ENCODE data around the gene CENATAC.

- no peak for TF ChIP-seq CTCF (IDR thresholded peaks at IDR 0.05)
- no peak for TF ChIP-seq POLR2A (IDR thresholded peaks at IDR 0.05)
- TF ChIP-seq POLR2AphosphoS5 (IDR thresholded peaks at IDR 0.05) = no peak
Observed at GRCh38 chr11:119055901-119056300, 58.0 kb downstream of the CENATAC start.
